Spleen (tissue), 11 donors: ENCODE results near the gene UBC. TPM values are rescaled to one million over a fixed set of nuclear protein-coding genes. Genes with fewer than 3 reads are reported as not detected.
"Not testable (repeated sequence)": the region's sequence is repeated elsewhere in the genome, so short reads cannot be mapped to it uniquely, and the experiment has no call there.

Experiments used
- DNase-seq: peaks from one replicate; pipeline ENCODE4 v3.0.0-alpha.2; 2020
- H3K27ac ChIP-seq, 8 donors: fragments of 200-600 bp; sonication (generic) in 7 of 8; 1 replicate in 4 of 8; 2 replicates in 4 of 8; pipeline versions ENCODE4 v1.5.0 to v1.8.0; 2016 to 2021; ENCODE audit warnings: inconsistent platforms in 4 of 8, mild to moderate bottlenecking in 4 of 8, moderate library complexity in 1 of 8
- H3K27me3 ChIP-seq, 7 donors: fragments of 200-600 bp; sonication (generic) in 6 of 7; replicated peaks in 1 of 7; 1 replicate in 4 of 7; 2 replicates in 3 of 7; pipeline versions ENCODE4 v1.5.0 to v1.8.0; 2016 to 2021; ENCODE audit warnings: inconsistent platforms in 3 of 7, mild to moderate bottlenecking in 1 of 7
- H3K36me3 ChIP-seq, 6 donors: fragments of 200-600 bp; sonication (generic) in 5 of 6; 1 replicate in 4 of 6; 2 replicates in 2 of 6; pipeline versions ENCODE4 v1.5.0 to v1.8.0; 2016 to 2021; ENCODE audit warnings: inconsistent platforms in 2 of 6
- H3K4me1 ChIP-seq, 6 donors: fragments of 200-600 bp; sonication (generic) in 5 of 6; 1 replicate in 3 of 6; 2 replicates in 3 of 6; pipeline versions ENCODE4 v1.5.0 to v1.8.0; 2016 to 2021; ENCODE audit warnings: inconsistent platforms in 3 of 6
- H3K4me3 ChIP-seq, 8 donors: fragments of 200-600 bp; sonication (generic) in 7 of 8; 1 replicate in 4 of 8; 2 replicates in 4 of 8; pipeline versions ENCODE4 v1.5.0 to v1.8.0; 2016 to 2021; ENCODE audit warnings: inconsistent platforms in 4 of 8, mild to moderate bottlenecking in 4 of 8, moderate library complexity in 2 of 8
- H3K9me3 ChIP-seq, 8 donors: fragments of 200-600 bp; sonication (generic) in 7 of 8; 1 replicate in 4 of 8; 2 replicates in 4 of 8; pipeline versions ENCODE4 v1.5.0 to v1.8.0; 2016 to 2021; ENCODE audit warnings: inconsistent platforms in 4 of 8
- POLR2A ChIP-seq, 3 donors: fragments of 450-650 bp; IDR thresholded peaks; one replicate each; pipeline ENCODE4 v1.5.1; 2017; ENCODE audit warnings: antibody characterized with exemption in 3 of 3, mild to moderate bottlenecking in 1 of 3
- POLR2AphosphoS5 ChIP-seq, 3 donors: sonication (generic); formaldehyde crosslinking; IDR thresholded peaks; one replicate each; pipeline ENCODE4 v1.5.1; 2017; ENCODE audit warnings: antibody characterized with exemption in 3 of 3
- WGBS, 5 donors: extraction: QIAGEN DNeasy Blood & Tissue Kit in 3 of 5; methylation state at CpG; one replicate each; pipeline versions ENCODE4 v1.1.5 to v1.1.7; 2013 to 2018; 5-methylcytosine and 5-hydroxymethylcytosine counted together
- intact Hi-C: fragments of 100-400 bp; cut with DNase I; formaldehyde crosslinking; loops from one replicate; pipeline ENCODE4 v1.15.0; 2023; ENCODE audit warnings: low total_unique reads
- polyA plus RNA-seq, 3 donors: library from polyadenylated mRNA; stranded (reverse); fragments of 200-250 nt; gene quantifications; one replicate each; pipeline ENCODE4 v1.2.1, GENCODE V29; 2013
- total RNA-seq, 7 donors: library from RNA; depleted of rRNA in 3 of 7; stranded (reverse); fragments of >200 nt in 3 of 7; fragmentation: NEBNext Ultra II Directional in 4 of 7; extraction: Animal tissue kit (Norgen Biotek cat#: 25700) in 4 of 7; gene quantifications; one replicate each; pipeline versions ENCODE4 v1.1.0 to v1.2.1, GENCODE V29; 2016 to 2021
- TF ChIP-seq, protein P1 (sequence below), 11 experiments: fragments of 200-600 bp in 7 of 11; fragments of 450-650 bp in 4 of 11; sonication (generic) in 4 of 11; IDR thresholded peaks in 8 of 11; conservative IDR thresholded peaks in 3 of 11; 1 replicate in 7 of 11; 2 replicates in 4 of 11; pipeline versions ENCODE4 v1.4.0 to v1.8.0; 2016 to 2021; ENCODE audit warnings: antibody characterized with exemption in 11 of 11, inconsistent platforms in 4 of 11, mild to moderate bottlenecking in 1 of 11
- donor health status: healthy with polysubstance abuse.
- donor health status: DM: no; HTN: no; CAD: no; lungs with moderate emphysema.
- donor health status: DM: no; HTN: no; CAD: no.
- donor health status: Bipolar disorder and iron deficiency.
- donor health status: healthy.
- donor health status: DM: no; HTN: no; CAD: no.
- donor health status: DM: yes; HTN: yes; CAD: no.

The UBC gene
- total and polyA plus RNA-seq, 10 donors = 623 to 1,107 (median 865) TPM

DNA sequence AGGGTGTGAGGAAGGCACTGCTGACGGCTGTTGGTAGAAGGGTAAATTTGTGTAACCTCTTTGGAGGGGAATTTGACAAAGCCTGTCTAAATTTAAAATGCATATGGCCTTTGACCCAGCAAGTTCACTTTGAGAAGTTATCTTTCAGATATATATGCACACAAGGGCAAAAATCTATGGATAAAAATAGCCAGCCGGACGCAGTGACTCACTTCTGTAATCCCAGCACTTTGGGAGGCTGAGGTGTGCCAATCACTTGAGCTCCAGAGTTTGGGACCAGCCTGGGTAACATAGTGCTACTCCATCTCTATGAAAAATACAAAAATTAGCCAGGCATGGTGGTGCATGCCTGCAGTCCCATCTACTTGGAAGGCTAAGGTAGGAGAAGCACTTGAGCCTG is 13.4 kb downstream of the UBC start:
- no peaks in the 10 kb centered on the region for H3K27me3 ChIP-seq
- WGBS, 5 donors = 42 to 72% (median 53%) methylated on average over 3 of the region's 3 CpGs
- intact Hi-C loops = no loop called here
- H3K9me3 ChIP-seq = no peaks in the 10 kb centered on the region
- H3K4me3 ChIP-seq = no peak overlapping the region
- no peak for DNase-seq
- no peaks in the 10 kb centered on the region for H3K36me3 ChIP-seq
- no peak overlapping the region for H3K27ac ChIP-seq
- TF ChIP-seq, protein P1, sequence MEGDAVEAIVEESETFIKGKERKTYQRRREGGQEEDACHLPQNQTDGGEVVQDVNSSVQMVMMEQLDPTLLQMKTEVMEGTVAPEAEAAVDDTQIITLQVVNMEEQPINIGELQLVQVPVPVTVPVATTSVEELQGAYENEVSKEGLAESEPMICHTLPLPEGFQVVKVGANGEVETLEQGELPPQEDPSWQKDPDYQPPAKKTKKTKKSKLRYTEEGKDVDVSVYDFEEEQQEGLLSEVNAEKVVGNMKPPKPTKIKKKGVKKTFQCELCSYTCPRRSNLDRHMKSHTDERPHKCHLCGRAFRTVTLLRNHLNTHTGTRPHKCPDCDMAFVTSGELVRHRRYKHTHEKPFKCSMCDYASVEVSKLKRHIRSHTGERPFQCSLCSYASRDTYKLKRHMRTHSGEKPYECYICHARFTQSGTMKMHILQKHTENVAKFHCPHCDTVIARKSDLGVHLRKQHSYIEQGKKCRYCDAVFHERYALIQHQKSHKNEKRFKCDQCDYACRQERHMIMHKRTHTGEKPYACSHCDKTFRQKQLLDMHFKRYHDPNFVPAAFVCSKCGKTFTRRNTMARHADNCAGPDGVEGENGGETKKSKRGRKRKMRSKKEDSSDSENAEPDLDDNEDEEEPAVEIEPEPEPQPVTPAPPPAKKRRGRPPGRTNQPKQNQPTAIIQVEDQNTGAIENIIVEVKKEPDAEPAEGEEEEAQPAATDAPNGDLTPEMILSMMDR (IDR thresholded peaks at IDR 0.05 in 8 of 11, conservative IDR thresholded peaks at IDR 0.05 in 3 of 11) = no peak
- TF ChIP-seq POLR2AphosphoS5 (IDR thresholded peaks at IDR 0.05) (no peak), POLR2A (IDR thresholded peaks at IDR 0.05) (no peak)
- H3K4me1 ChIP-seq = peaks cover 4 to 54% (median 21%) of the 10 kb centered on the region in 6 donors

DNA sequence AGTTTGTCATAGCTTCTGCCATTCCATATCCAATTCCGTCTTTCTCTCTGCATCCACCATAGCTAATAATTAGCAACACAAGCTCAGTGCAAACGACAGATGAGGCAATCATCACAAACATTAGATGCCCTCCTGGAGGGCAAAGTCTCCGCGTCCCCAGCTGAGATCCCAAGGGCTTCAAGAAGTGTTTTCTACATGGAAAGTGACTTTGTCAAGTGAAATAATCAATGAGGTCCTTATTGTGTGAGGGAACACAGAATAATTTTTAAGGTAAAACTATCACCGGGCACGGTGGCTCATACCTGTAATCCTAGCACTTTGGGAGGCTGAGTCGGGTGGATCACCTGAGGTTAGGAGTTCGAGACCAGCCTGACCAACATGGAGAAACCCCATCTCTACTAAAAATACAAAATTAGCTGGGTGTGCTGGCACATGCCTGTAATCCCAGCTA is 14.1 kb downstream of the UBC start:
- H3K36me3 ChIP-seq, intact Hi-C loops, H3K4me3 ChIP-seq, H3K27ac ChIP-seq, H3K9me3 ChIP-seq, H3K27me3 ChIP-seq, DNase-seq: not testable (repeated sequence)
- peaks cover 4 to 48% (median 19%) of the 10 kb centered on the region in 6 donors for H3K4me1 ChIP-seq
- WGBS, 5 donors = 88 to 94% (median 90%) methylated on average over 8 of the region's 8 CpGs

DNA sequence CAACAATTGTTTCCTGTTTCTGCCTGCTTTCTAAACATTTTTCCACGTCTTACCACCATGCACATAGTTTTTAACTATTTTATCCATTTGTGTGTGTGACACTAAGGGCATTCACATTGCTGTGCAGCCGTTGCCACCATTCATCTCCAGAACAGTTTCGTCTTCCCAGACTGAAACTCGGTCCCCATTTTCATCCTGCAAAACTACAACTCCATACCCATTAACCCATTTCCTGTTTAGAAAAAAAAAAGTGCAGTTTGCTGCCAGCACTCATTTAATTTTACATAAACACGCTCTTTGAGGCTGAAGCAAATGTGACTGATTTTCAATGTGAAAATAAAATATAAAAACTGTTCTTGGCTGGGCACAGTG is 15.5 kb downstream of the UBC start:
- no peaks in the 10 kb centered on the region for H3K36me3 ChIP-seq
- H3K27me3 ChIP-seq = no peaks in the 10 kb centered on the region
- DNase-seq = no peak
- H3K27ac ChIP-seq = peak overlapping the region in 5 of 8 donors; percentile 42 to 63 (median 48)
- TF ChIP-seq, protein P1 (IDR thresholded peaks at IDR 0.05 in 8 of 11, conservative IDR thresholded peaks at IDR 0.05 in 3 of 11) = no peak
- TF ChIP-seq POLR2AphosphoS5 (IDR thresholded peaks at IDR 0.05) (no peak), POLR2A (IDR thresholded peaks at IDR 0.05) (no peak)
- intact Hi-C loops = loop anchor here (5.0 kb wide), 1 partner anchor 862 kb away; no protein-coding TSS in a partner anchor
- H3K4me1 ChIP-seq = peaks cover 4 to 36% (median 9%) of the 10 kb centered on the region in 6 donors
- 44 to 56% (median 55%) methylated on average over 5 of the region's 5 CpGs for WGBS, 5 donors
- H3K9me3 ChIP-seq = no peaks in the 10 kb centered on the region
- H3K4me3 ChIP-seq = peak overlapping the region in 1 of 8 donors; percentile 35

DNA sequence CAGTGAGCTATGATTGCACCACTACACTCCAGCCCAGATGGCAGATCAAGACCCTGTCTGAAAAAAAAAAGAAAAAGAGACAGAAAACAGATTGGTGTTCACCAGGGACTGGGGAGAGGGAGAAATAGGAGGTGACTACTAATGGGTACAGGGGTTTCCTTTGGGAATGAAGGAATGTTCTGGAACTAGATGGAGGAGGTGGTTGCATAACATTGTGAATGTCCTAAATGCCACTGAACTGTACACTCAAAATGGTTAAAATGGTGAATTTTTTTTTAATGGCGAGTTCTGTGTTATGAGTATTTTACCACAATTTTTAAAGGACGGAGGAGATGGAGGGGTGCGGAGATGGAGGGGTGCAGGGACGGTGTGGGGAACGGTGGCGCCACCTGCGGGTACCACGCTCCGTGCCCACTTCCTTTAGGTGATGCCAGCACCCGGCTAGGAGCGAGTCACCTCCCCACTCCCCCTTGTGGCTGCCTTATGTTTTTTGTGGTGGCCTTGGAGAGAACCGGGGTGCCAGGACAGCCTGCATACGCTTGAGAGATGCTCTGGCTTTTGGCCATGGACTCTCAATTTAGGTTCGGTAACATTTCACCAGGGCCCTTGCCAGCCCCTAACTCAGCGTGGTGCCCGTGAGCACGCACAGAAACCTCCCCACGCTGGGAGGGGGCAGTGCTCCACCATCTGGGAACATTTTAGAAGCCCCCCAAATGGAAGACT is 16.1 kb downstream of the UBC start:
- no peaks in the 10 kb centered on the region for H3K9me3 ChIP-seq
- H3K4me3 ChIP-seq = peak overlapping the region in 1 of 8 donors; percentile 35
- peak overlapping the region in 5 of 8 donors; percentile 19 to 63 (median 42) for H3K27ac ChIP-seq
- intact Hi-C loops = loop anchor here (5.0 kb wide), 1 partner anchor 861 kb away; no protein-coding TSS in a partner anchor
- H3K4me1 ChIP-seq = peaks cover 4 to 35% (median 9%) of the 10 kb centered on the region in 6 donors
- peak; percentile 90 for DNase-seq
- no peaks in the 10 kb centered on the region for H3K27me3 ChIP-seq
- no peaks in the 10 kb centered on the region for H3K36me3 ChIP-seq
- WGBS, 5 donors = 9 to 24% (median 16%) methylated on average over 18 of the region's 18 CpGs
- TF ChIP-seq POLR2AphosphoS5 (IDR thresholded peaks at IDR 0.05) (peak in 2 of 3 donors; percentile 25), POLR2A (IDR thresholded peaks at IDR 0.05) (no peak)
- TF ChIP-seq, protein P1 (IDR thresholded peaks at IDR 0.05 in 8 of 11, conservative IDR thresholded peaks at IDR 0.05 in 3 of 11) = peak; percentile 49 to 76 (median 70)
